ENCODE results near the gene KRT5. TPM values are rescaled to one million over a fixed set of nuclear protein-coding genes. Genes with fewer than 3 reads are reported as not detected.

KRT5 gene
- total and polyA plus RNA-seq, 2 of the 13 experiments (the other 11 are each of a cell fraction or from before 2014, with no cell fraction given): 0.08 TPM; not detected in 1

DNA sequence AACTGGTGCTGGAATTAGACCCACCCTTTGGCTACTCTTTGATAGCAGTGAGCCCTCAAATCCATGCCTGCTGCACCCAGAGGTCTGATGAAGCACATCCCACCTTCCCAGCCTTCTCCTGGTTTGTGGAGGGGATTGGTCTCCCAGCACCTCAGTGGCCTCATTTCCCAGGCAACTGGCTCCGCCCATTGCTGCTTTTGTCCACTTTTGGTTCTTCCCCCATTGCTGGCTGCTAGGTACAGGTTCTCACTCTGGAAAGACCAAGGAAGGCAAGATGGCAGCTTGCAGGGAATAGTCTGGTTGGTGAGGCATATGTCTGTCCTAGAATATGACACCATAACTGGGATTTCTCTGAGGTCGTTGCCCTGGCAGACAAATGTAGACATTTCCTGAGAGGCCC, 10.2 kb upstream of the KRT5 start (continued):
- TF ChIP-seq, protein P1, sequence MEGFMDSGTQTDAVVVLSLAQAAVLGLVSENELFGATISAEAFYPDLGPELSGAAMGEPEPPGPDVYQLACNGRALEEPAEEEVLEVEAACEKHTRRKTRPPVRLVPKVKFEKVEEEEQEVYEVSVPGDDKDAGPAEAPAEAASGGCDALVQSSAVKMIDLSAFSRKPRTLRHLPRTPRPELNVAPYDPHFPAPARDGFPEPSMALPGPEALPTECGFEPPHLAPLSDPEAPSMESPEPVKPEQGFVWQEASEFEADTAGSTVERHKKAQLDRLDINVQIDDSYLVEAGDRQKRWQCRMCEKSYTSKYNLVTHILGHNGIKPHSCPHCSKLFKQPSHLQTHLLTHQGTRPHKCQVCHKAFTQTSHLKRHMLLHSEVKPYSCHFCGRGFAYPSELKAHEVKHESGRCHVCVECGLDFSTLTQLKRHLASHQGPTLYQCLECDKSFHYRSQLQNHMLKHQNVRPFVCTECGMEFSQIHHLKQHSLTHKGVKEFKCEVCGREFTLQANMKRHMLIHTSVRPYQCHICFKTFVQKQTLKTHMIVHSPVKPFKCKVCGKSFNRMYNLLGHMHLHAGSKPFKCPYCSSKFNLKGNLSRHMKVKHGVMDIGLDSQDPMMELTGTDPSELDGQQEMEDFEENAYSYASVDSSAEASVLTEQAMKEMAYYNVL (CRISPR knock-in tag; IDR thresholded peaks at IDR 0.05; ENCODE audit: borderline replicate concordance): no peak
- no peak for TF ChIP-seq ZNF75D (CRISPR knock-in tag; IDR thresholded peaks at IDR 0.05; ENCODE audit: borderline replicate concordance)
- TF ChIP-seq MLLT10 (CRISPR knock-in tag; IDR thresholded peaks at IDR 0.05): no peak
- TF ChIP-seq CHCHD3 (CRISPR knock-in tag; IDR thresholded peaks at IDR 0.05): no peak
- no peak for TF ChIP-seq EZH2 (conservative IDR thresholded peaks at IDR 0.05; ENCODE audit: low read depth, low read length)
- no peak for TF ChIP-seq ZNF709 (CRISPR knock-in tag; IDR thresholded peaks at IDR 0.05)
- TF ChIP-seq, protein P2, sequence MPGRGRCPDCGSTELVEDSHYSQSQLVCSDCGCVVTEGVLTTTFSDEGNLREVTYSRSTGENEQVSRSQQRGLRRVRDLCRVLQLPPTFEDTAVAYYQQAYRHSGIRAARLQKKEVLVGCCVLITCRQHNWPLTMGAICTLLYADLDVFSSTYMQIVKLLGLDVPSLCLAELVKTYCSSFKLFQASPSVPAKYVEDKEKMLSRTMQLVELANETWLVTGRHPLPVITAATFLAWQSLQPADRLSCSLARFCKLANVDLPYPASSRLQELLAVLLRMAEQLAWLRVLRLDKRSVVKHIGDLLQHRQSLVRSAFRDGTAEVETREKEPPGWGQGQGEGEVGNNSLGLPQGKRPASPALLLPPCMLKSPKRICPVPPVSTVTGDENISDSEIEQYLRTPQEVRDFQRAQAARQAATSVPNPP (CRISPR knock-in tag; IDR thresholded peaks at IDR 0.05): no peak
- TF ChIP-seq FLYWCH1 (CRISPR knock-in tag; IDR thresholded peaks at IDR 0.05): no peak
- TF ChIP-seq PAF1 (CRISPR knock-in tag; IDR thresholded peaks at IDR 0.05): no peak
- TF ChIP-seq, protein P3, sequence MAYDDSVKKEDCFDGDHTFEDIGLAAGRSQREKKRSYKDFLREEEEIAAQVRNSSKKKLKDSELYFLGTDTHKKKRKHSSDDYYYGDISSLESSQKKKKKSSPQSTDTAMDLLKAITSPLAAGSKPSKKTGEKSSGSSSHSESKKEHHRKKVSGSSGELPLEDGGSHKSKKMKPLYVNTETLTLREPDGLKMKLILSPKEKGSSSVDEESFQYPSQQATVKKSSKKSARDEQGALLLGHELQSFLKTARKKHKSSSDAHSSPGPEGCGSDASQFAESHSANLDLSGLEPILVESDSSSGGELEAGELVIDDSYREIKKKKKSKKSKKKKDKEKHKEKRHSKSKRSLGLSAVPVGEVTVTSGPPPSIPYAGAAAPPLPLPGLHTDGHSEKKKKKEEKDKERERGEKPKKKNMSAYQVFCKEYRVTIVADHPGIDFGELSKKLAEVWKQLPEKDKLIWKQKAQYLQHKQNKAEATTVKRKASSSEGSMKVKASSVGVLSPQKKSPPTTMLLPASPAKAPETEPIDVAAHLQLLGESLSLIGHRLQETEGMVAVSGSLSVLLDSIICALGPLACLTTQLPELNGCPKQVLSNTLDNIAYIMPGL (CRISPR knock-in tag; IDR thresholded peaks at IDR 0.05; ENCODE audit: borderline replicate concordance in 1 of 2, low read depth in 1 of 2): no peak
